ENCODE data around the gene DNAJB13. TPM values are rescaled to one million over a fixed set of nuclear protein-coding genes. Genes with fewer than 3 reads are reported as not detected.

DNAJB13 gene
- total and polyA plus RNA-seq, 2 of the 13 experiments (the other 11 are each of a cell fraction or from before 2014, with no cell fraction given), result 2.3 TPM; not detected in 1

- TF ChIP-seq PHF21A (CRISPR knock-in tag; IDR thresholded peaks at IDR 0.05) (peak; percentile 90), ZNF563 (CRISPR knock-in tag; IDR thresholded peaks at IDR 0.05) (peak; percentile 49; the same call in 1 of the 2 replicates), XRCC5 (optimal IDR thresholded peaks at IDR 0.05; ENCODE audit: low read length) (peak; percentile 64), HNF4A (CRISPR knock-in tag; IDR thresholded peaks at IDR 0.05) (peak; percentile 65), ZNF501 (CRISPR knock-in tag; IDR thresholded peaks at IDR 0.05) (peak; percentile 75; the same call in 1 of the 2 replicates), RCOR2 (CRISPR knock-in tag; IDR thresholded peaks at IDR 0.05) (no peak), ZNF746 (CRISPR knock-in tag; IDR thresholded peaks at IDR 0.05) (0 out of 2 replicates have a peak, but pooled peaks have one; percentile 63), HOMEZ (CRISPR knock-in tag; IDR thresholded peaks at IDR 0.05; ENCODE audit: low read depth) (peak; percentile 14; the same call in 1 of the 2 replicates), FOXA1 (IDR thresholded peaks at IDR 0.05) (0 out of 2 replicates have a peak, but pooled peaks have one; percentile 11), FOXA1 (CRISPR knock-in tag; IDR thresholded peaks at IDR 0.05) (peak; percentile 88), MEIS1 (CRISPR knock-in tag; IDR thresholded peaks at IDR 0.05; ENCODE audit: borderline replicate concordance) (peak; percentile 44; the same call in 1 of the 2 replicates), NCOA2 (CRISPR knock-in tag; IDR thresholded peaks at IDR 0.05) (peak; percentile 39; the same call in 1 of the 2 replicates), FOXP4 (CRISPR knock-in tag; IDR thresholded peaks at IDR 0.05) (peak; percentile 77), ZNF558 (CRISPR knock-in tag; IDR thresholded peaks at IDR 0.05; ENCODE audit: borderline replicate concordance) (no peak), ATF7-NPFF (CRISPR knock-in tag; IDR thresholded peaks at IDR 0.05; ENCODE audit: low read depth) (no peak), FUBP1 (CRISPR knock-in tag; IDR thresholded peaks at IDR 0.05; ENCODE audit: borderline replicate concordance) (no peak), ZFP36 (IDR thresholded peaks at IDR 0.05; ENCODE audit: borderline replicate concordance, low read depth, low read length, partially characterized antibody) (no peak), ZFP90 (CRISPR knock-in tag; IDR thresholded peaks at IDR 0.05; ENCODE audit: borderline replicate concordance) (peak; percentile 69; the same call in 1 of the 2 replicates), HIVEP1 (CRISPR knock-in tag; IDR thresholded peaks at IDR 0.05) (0 out of 2 replicates have a peak, but pooled peaks have one; percentile 11), FOSL1 (CRISPR knock-in tag; IDR thresholded peaks at IDR 0.05; ENCODE audit: borderline replicate concordance) (0 out of 2 replicates have a peak, but pooled peaks have one; percentile 33), MLX (CRISPR knock-in tag; IDR thresholded peaks at IDR 0.05) (no peak), ZNF337 (CRISPR knock-in tag; IDR thresholded peaks at IDR 0.05; ENCODE audit: borderline replicate concordance, low read depth) (no peak; the same call in 1 of the 2 replicates), HNF4G (IDR thresholded peaks at IDR 0.05; ENCODE audit: borderline replicate concordance, low read depth, low read length) (no peak), HNF4G (CRISPR knock-in tag; IDR thresholded peaks at IDR 0.05; ENCODE audit: borderline replicate concordance, low read depth) (peak; percentile 8; the same call in 1 of the 2 replicates), PAX8 (CRISPR knock-in tag; IDR thresholded peaks at IDR 0.05; ENCODE audit: borderline replicate concordance) (no peak)
Measured at GRCh38 chr11:74018331-74019005, 67.6 kb downstream of the DNAJB13 start (continued).

All from HepG2 (cell line).